ENCODE data around the gene MKRN2OS. TPM values are rescaled to one million over a fixed set of nuclear protein-coding genes. Genes with fewer than 3 reads are reported as not detected.

The MKRN2OS gene
- polyA plus RNA-seq, 4 donors = 0.65 to 2.7 (median 1.9) TPM

- DNase-seq (ENCODE audit: low read depth in 4 of 4, low spot score in 2 of 4) = no peak
Measured at GRCh38 chr3:12516873-12517272, 28.4 kb downstream of the MKRN2OS start.

- DNase-seq (ENCODE audit: low read depth in 4 of 4, low spot score in 2 of 4) = no peak
Measured at GRCh38 chr3:12515631-12516030, 29.7 kb downstream of the MKRN2OS start.

- no peak for DNase-seq (ENCODE audit: low read depth in 4 of 4, low spot score in 2 of 4)
Measured at GRCh38 chr3:12513694-12514446, 31.4 kb downstream of the MKRN2OS start.

GRCh38 chr3:12512534-12513118 is 32.7 kb downstream of the MKRN2OS start:
- no peak for DNase-seq (ENCODE audit: low read depth in 4 of 4, low spot score in 2 of 4)

GRCh38 chr3:12509466-12509865 is 35.8 kb downstream of the MKRN2OS start:
- no peak for DNase-seq (ENCODE audit: low read depth in 4 of 4, low spot score in 2 of 4)

- no peak for DNase-seq (ENCODE audit: low read depth in 4 of 4, low spot score in 2 of 4)
Measured at GRCh38 chr3:12508291-12508700, 37.0 kb downstream of the MKRN2OS start.

GRCh38 chr3:12507591-12508281 is 37.6 kb downstream of the MKRN2OS start:
- DNase-seq (ENCODE audit: low read depth in 4 of 4, low spot score in 2 of 4) = no peak

GRCh38 chr3:12506201-12506709 is 39.0 kb downstream of the MKRN2OS start:
- no peak for DNase-seq (ENCODE audit: low read depth in 4 of 4, low spot score in 2 of 4)

- no peak for DNase-seq (ENCODE audit: low read depth in 4 of 4, low spot score in 2 of 4)
Measured at GRCh38 chr3:12503126-12503957, 42.0 kb downstream of the MKRN2OS start.

GRCh38 chr3:12501360-12502020 is 43.8 kb downstream of the MKRN2OS start:
- DNase-seq (ENCODE audit: low read depth in 4 of 4, low spot score in 2 of 4) = no peak

GRCh38 chr3:12499474-12499873 is 45.8 kb downstream of the MKRN2OS start:
- no peak for DNase-seq (ENCODE audit: low read depth in 4 of 4, low spot score in 2 of 4)

GRCh38 chr3:12496453-12496761 is 48.9 kb downstream of the MKRN2OS start:
- DNase-seq (ENCODE audit: low read depth in 4 of 4, low spot score in 2 of 4) = no peak

GRCh38 chr3:12495749-12496452 is 49.4 kb downstream of the MKRN2OS start:
- DNase-seq (ENCODE audit: low read depth in 4 of 4, low spot score in 2 of 4) = no peak

- no peak for DNase-seq (ENCODE audit: low read depth in 4 of 4, low spot score in 2 of 4)
Measured at GRCh38 chr3:12490547-12490946, 54.8 kb downstream of the MKRN2OS start.

- no peak for DNase-seq (ENCODE audit: low read depth in 4 of 4, low spot score in 2 of 4)
Measured at GRCh38 chr3:12489832-12490231, 55.5 kb downstream of the MKRN2OS start.

Other genes starting within 250 kb of the MKRN2OS start
- 10 to 100 TPM; 16.9 to 36.5 (median 25.7) TPM for gene TSEN2, start 61.0 kb downstream of the MKRN2OS start, polyA plus RNA-seq (ENCODE audit: insufficient read length in 4 of 4)
- 10 to 100 TPM; 44.0 to 49.9 (median 47.4) TPM for gene MKRN2, start 11.6 kb upstream of the MKRN2OS start, polyA plus RNA-seq (ENCODE audit: insufficient read length in 4 of 4)
- gene RAF1, start 118.6 kb upstream of the MKRN2OS start, polyA plus RNA-seq (ENCODE audit: insufficient read length in 4 of 4) = 100 to 1,000 TPM in 3 of 4 donors, 10 to 100 TPM in 1; 97.7 to 141 (median 123) TPM
- 1 to 10 TPM; 1.2 to 2.4 (median 1.7) TPM for gene TMEM40, start 213.8 kb upstream of the MKRN2OS start, polyA plus RNA-seq (ENCODE audit: insufficient read length in 4 of 4)

All from left renal cortex interstitium (tissue), 4 donors.